GM12878 (cell line): ENCODE data around the gene PPP2R5B. TPM values are rescaled to one million over a fixed set of nuclear protein-coding genes. Genes with fewer than 3 reads are reported as not detected.

ENCODE experiments used
- ATAC-seq: fragments of 200-7000 bp; cut with Tn5 transposase; 3 replicates; pipeline ENCODE4 v1.9.1; 2020; ENCODE audit warnings: mild to moderate bottlenecking, moderate library complexity
- BruUV-seq: library from RNA; stranded (reverse); fragments of 400-500 nt; replicated peaks from 2 replicates; lab custom pipeline; 2021; lab: Mats Ljungman, UMichigan
- CTCF ChIA-PET: fragments of 300-600 bp; sonication (Branson Sonifier 250); formaldehyde crosslinking; extraction: SDS; loops from one replicate; lab custom pipeline; 2021; ENCODE audit warnings: inconsistent platforms; lab: Yijun Ruan, JAX
- POLR2A ChIA-PET: fragments of 350-600 bp; formaldehyde crosslinking; extraction: SDS; loops from one replicate; lab custom pipeline; 2021; ENCODE audit warnings: inconsistent platforms; lab: Charles Lee
- RAD21 ChIA-PET: fragments of 300-600 bp; sonication (Branson Sonifier 250); formaldehyde crosslinking; loops from one replicate; lab custom pipeline; 2023; ENCODE audit warnings: antibody characterized with exemption; ENCODE audit not compliant: unreplicated experiment; lab: Charles Lee
- SMC1A ChIA-PET: fragments of 300-600 bp; sonication (Branson Sonifier 250); formaldehyde crosslinking; loops from one replicate; lab custom pipeline; 2023; ENCODE audit not compliant: unreplicated experiment, uncharacterized antibody; lab: Charles Lee
- DNase-seq: peaks from one replicate; pipeline ENCODE4 v3.0.0-alpha.2; 2011; ENCODE audit warnings: low read depth, low spot score
- FAIRE-seq: peaks from 3 replicates; lab custom pipeline; 2011; peaks lifted over from hg19 to GRCh38; lab: Jason Lieb, UNC
- H2AFZ ChIP-seq: 2 replicates; pipeline ENCODE4 v1.6.0; 2011; ENCODE audit warnings: low read depth, low read length, control low read depth; ENCODE audit not compliant: control insufficient read depth
- H3K27ac ChIP-seq: 2 replicates; pipeline ENCODE4 v1.5.1; 2011; ENCODE audit warnings: control low read depth; ENCODE audit not compliant: control insufficient read depth, insufficient read depth
- H3K27me3 ChIP-seq, 2 experiments: replicated peaks in 1 of 2; 2 replicates each; pipeline versions ENCODE4 v1.6.0 to v1.6.1; 2011; ENCODE audit warnings: low read length in 1 of 2; ENCODE audit not compliant: control insufficient read depth in 2 of 2, insufficient read depth in 2 of 2
- H3K36me3 ChIP-seq, 2 experiments: 2 replicates each; pipeline ENCODE4 v1.5.1; 2011; ENCODE audit warnings: low read length in 1 of 2; ENCODE audit not compliant: control insufficient read depth in 2 of 2, insufficient read depth in 2 of 2
- H3K4me1 ChIP-seq: 2 replicates; pipeline ENCODE4 v1.6.1; 2011; ENCODE audit warnings: mild to moderate bottlenecking, low read length, moderate library complexity, mixed read lengths; ENCODE audit not compliant: control insufficient read depth, insufficient read depth
- H3K4me2 ChIP-seq: 2 replicates; pipeline ENCODE4 v1.6.0; 2011; ENCODE audit warnings: control low read depth; ENCODE audit not compliant: control insufficient read depth, insufficient read depth
- H3K4me3 ChIP-seq: fragments of 200-600 bp; sonication (generic); 2 replicates; pipeline ENCODE4 v1.5.1; 2016
- H3K79me2 ChIP-seq: 2 replicates; pipeline ENCODE4 v1.6.0; 2011; ENCODE audit warnings: low read length; ENCODE audit not compliant: control insufficient read depth, insufficient read depth
- H3K9ac ChIP-seq: 2 replicates; pipeline ENCODE4 v1.8.0; 2011; ENCODE audit warnings: low read length, control low read depth, mixed read lengths; ENCODE audit not compliant: control insufficient read depth, insufficient read depth
- H3K9me3 ChIP-seq: replicated peaks from 3 replicates; pipeline ENCODE4 v1.5.1; 2011; ENCODE audit warnings: mild to moderate bottlenecking, low read length; ENCODE audit not compliant: control insufficient read depth, insufficient read depth
- H4K20me1 ChIP-seq: 2 replicates; pipeline ENCODE4 v1.6.0; 2011; ENCODE audit not compliant: control insufficient read depth, insufficient read depth
- DPF2 ChIP-seq: fragments of 450-650 bp; IDR thresholded peaks from 2 replicates; pipeline ENCODE4 v1.6.1; 2017; ENCODE audit warnings: mild to moderate bottlenecking
- E2F4 ChIP-seq: IDR thresholded peaks from 2 replicates; pipeline ENCODE4 v1.6.1; 2012; ENCODE audit warnings: low read depth, low read length, improper control_type of control experiment
- MTA2 ChIP-seq: fragments of 450-650 bp; IDR thresholded peaks from 2 replicates; pipeline ENCODE4 v1.6.1; 2016; ENCODE audit warnings: low read depth, mild to moderate bottlenecking, moderate library complexity
- NFXL1 ChIP-seq: fragments of 450-650 bp; IDR thresholded peaks from 2 replicates; pipeline ENCODE4 v1.6.1; 2017; ENCODE audit warnings: antibody characterized with exemption, mild to moderate bottlenecking, borderline replicate concordance
- NFYB ChIP-seq: IDR thresholded peaks from 2 replicates; pipeline ENCODE4 v1.6.1; 2011; ENCODE audit warnings: low read depth, mild to moderate bottlenecking, low read length, improper control_type of control experiment, moderate library complexity; ENCODE audit not compliant: insufficient read depth
- NR2C1 ChIP-seq: fragments of 450-650 bp; IDR thresholded peaks from 2 replicates; pipeline ENCODE4 v1.6.1; 2017; ENCODE audit warnings: antibody characterized with exemption, mild to moderate bottlenecking, moderate library complexity
- PAX5 ChIP-seq: IDR thresholded peaks from 2 replicates; pipeline ENCODE4 v1.6.1; 2011; ENCODE audit warnings: low read depth, low read length, borderline replicate concordance
- RELB ChIP-seq: fragments of 450-650 bp; IDR thresholded peaks from 2 replicates; pipeline ENCODE4 v1.6.1; 2017; ENCODE audit warnings: low read depth, mild to moderate bottlenecking, moderate library complexity
- RFX5 ChIP-seq: IDR thresholded peaks from 2 replicates; pipeline ENCODE4 v1.6.1; 2011; ENCODE audit warnings: low read depth, low read length, improper control_type of control experiment
- RUNX3 ChIP-seq: IDR thresholded peaks from 2 replicates; pipeline ENCODE4 v1.6.1; 2012; ENCODE audit warnings: low read length, inconsistent platforms
- TCF7 ChIP-seq: IDR thresholded peaks from 2 replicates; pipeline ENCODE4 v1.6.1; 2014; ENCODE audit warnings: antibody characterized with exemption, borderline replicate concordance
- ZNF207 ChIP-seq: fragments of 450-650 bp; IDR thresholded peaks from 2 replicates; pipeline ENCODE4 v1.6.1; 2014; ENCODE audit warnings: antibody characterized with exemption, mild to moderate bottlenecking, borderline replicate concordance
- ZNF24 ChIP-seq: fragments of 450-650 bp; IDR thresholded peaks from 2 replicates; pipeline ENCODE4 v1.6.1; 2017; ENCODE audit warnings: antibody characterized with exemption, mild to moderate bottlenecking
- WGBS: methylation state at CpG from one replicate; pipeline ENCODE4 v1.1.6; 2016; ENCODE audit warnings: low lambda C conversion rate; ENCODE audit not compliant: insufficient replicate concordance, insufficient coverage; ENCODE audit errors: missing lambda C conversion rate; 5-methylcytosine and 5-hydroxymethylcytosine counted together
- in situ Hi-C: fragments of 300-500 bp; cut with MboI; formaldehyde crosslinking; loops from 9 replicates; pipeline ENCODE4 v1.14.3; 2018; ENCODE audit warnings: mixed read lengths
- intact Hi-C: fragments of 100-400 bp; cut with micrococcal nuclease; formaldehyde crosslinking; loops from one replicate; pipeline ENCODE4 v1.14.2; 2022; ENCODE audit not compliant: unreplicated experiment
- polyA plus RNA-seq, 11 experiments: library from polyadenylated mRNA; depleted of rRNA in 4 of 11; unstranded in 6 of 11; stranded (reverse) in 5 of 11; fragments of >200 nt; fragmentation: Nextera tagmentation in 4 of 11; fragmentation: Illumina TruSeq in 1 of 11; extraction: Ambion mirVana in 4 of 11; extraction: Trizol in 1 of 11; gene quantifications; 1 replicate in 1 of 11; 2 replicates in 10 of 11; pipeline versions ENCODE4 v1.2.1 to v1.2.3, GENCODE V29; 2011 to 2016; ENCODE audit warnings: inconsistent platforms in 2 of 11, missing spikeins in 2 of 11, low read depth in 1 of 11
- total RNA-seq, 4 experiments: library from RNA; depleted of rRNA in 3 of 4; stranded (reverse); fragments of >200 nt in 3 of 4; fragmentation: Illumina TruSeq in 1 of 4; extraction: Trizol in 1 of 4; gene quantifications; 2 replicates each; pipeline versions ENCODE4 v1.2.1 to v1.2.3, GENCODE V29; 2013 to 2021
- TF ChIP-seq, protein P1 (sequence below): IDR thresholded peaks from 2 replicates; pipeline ENCODE4 v1.6.1; 2012; ENCODE audit warnings: low read depth, low read length, improper control_type of control experiment
- TF ChIP-seq, protein P2 (sequence below): fragments of 450-650 bp; IDR thresholded peaks from 2 replicates; pipeline ENCODE4 v1.6.1; 2017; ENCODE audit warnings: mild to moderate bottlenecking, low read depth, inconsistent platforms; ENCODE audit not compliant: poor library complexity, severe bottlenecking

The PPP2R5B gene
- total and polyA plus RNA-seq, 10 of the 15 experiments (the other 5 are each of a cell fraction or from before 2014, with no cell fraction given) = 0.08 to 6.7 (median 2.0) TPM

- TF ChIP-seq, protein P1, sequence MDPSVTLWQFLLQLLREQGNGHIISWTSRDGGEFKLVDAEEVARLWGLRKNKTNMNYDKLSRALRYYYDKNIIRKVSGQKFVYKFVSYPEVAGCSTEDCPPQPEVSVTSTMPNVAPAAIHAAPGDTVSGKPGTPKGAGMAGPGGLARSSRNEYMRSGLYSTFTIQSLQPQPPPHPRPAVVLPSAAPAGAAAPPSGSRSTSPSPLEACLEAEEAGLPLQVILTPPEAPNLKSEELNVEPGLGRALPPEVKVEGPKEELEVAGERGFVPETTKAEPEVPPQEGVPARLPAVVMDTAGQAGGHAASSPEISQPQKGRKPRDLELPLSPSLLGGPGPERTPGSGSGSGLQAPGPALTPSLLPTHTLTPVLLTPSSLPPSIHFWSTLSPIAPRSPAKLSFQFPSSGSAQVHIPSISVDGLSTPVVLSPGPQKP = no peak
- TF ChIP-seq ZNF207 (no peak), RFX5 (no peak), RELB (no peak)
Observed at GRCh38 chr11:64947208-64947814, 22.8 kb downstream of the PPP2R5B start (continued).

GRCh38 chr11:64951529-64951928 is 27.0 kb downstream of the PPP2R5B start:
- Histone ChIP-seq H3K79me2 (no peaks in the 10 kb centered on the region), H2AFZ (no peak overlapping the region), H3K36me3 (no peaks in the 10 kb centered on the region)
- in situ Hi-C loops = no loop called here
- WGBS = 12% methylated on average over 4 of the region's 4 CpGs
- DNase-seq = no peak
- ChIA-PET CTCF (interaction anchor here (0.6 to 1.1 kb wide), 3 partner anchors 13 to 366 kb away, joined by 3 to 4 read pairs (median 3); no protein-coding TSS in a partner anchor), POLR2A (interaction anchor here (1.0 kb wide), 1 partner anchor 11 kb away, joined by 3 read pairs; no protein-coding TSS in a partner anchor)
- TF ChIP-seq MTA2 (no peak), ZNF24 (no peak), NR2C1 (no peak), DPF2 (no peak), NFXL1 (no peak), E2F4 (no peak), PAX5 (no peak), RUNX3 (no peak), NFYB (no peak), TCF7 (no peak)
- TF ChIP-seq, protein P2, sequence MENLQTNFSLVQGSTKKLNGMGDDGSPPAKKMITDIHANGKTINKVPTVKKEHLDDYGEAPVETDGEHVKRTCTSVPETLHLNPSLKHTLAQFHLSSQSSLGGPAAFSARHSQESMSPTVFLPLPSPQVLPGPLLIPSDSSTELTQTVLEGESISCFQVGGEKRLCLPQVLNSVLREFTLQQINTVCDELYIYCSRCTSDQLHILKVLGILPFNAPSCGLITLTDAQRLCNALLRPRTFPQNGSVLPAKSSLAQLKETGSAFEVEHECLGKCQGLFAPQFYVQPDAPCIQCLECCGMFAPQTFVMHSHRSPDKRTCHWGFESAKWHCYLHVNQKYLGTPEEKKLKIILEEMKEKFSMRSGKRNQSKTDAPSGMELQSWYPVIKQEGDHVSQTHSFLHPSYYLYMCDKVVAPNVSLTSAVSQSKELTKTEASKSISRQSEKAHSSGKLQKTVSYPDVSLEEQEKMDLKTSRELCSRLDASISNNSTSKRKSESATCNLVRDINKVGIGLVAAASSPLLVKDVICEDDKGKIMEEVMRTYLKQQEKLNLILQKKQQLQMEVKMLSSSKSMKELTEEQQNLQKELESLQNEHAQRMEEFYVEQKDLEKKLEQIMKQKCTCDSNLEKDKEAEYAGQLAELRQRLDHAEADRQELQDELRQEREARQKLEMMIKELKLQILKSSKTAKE = no peak
- TF ChIP-seq, all 136 proteins: peak for 0
- RAD21 ChIA-PET = no interaction called here
- intact Hi-C loops = no loop called here
- SMC1A ChIA-PET = no interaction called here
- Histone ChIP-seq H3K27ac (no peak overlapping the region), H3K4me3 (no peak overlapping the region), H4K20me1 (0 out of 2 replicates have a peak, but pooled peaks cover 2% of the 10 kb centered on the region), H3K4me1 (no peaks in the 10 kb centered on the region), H3K9ac (no peak overlapping the region), H3K4me2 (no peak overlapping the region), H3K27me3 (no peaks in the 10 kb centered on the region), H3K9me3 (no peaks in the 10 kb centered on the region)
- no peak for ATAC-seq
- no peak for FAIRE-seq
- BruUV-seq = no TSS peak
